Immature natural killer cell (primary cell): ENCODE results near the gene HSPA5. TPM values are rescaled to one million over a fixed set of nuclear protein-coding genes. Genes with fewer than 3 reads are reported as not detected.

Experiments
- DNase-seq, 3 donors: peaks; one replicate each; pipeline ENCODE4 v3.0.0; 2022; ENCODE audit warnings: mixed read lengths in 1 of 3
- H3K27ac Mint-ChIP-seq, 6 donors: one replicate each; pipeline ENCODE4 v1.8.0; 2020; ENCODE audit warnings: mixed read lengths in 6 of 6, mild to moderate bottlenecking in 5 of 6, inconsistent platforms in 4 of 6, moderate library complexity in 3 of 6
- H3K27me3 Mint-ChIP-seq, 3 donors: one replicate each; pipeline ENCODE4 v1.8.0; 2020 to 2021; ENCODE audit warnings: low read depth in 3 of 3, mild to moderate bottlenecking in 3 of 3, mixed read lengths in 3 of 3, moderate library complexity in 3 of 3, inconsistent platforms in 1 of 3
- H3K36me3 Mint-ChIP-seq, 3 donors: one replicate each; pipeline ENCODE4 v1.8.0; 2020; ENCODE audit warnings: mixed read lengths in 3 of 3, inconsistent platforms in 2 of 3, mild to moderate bottlenecking in 2 of 3
- H3K4me1 Mint-ChIP-seq, 2 donors: one replicate each; pipeline ENCODE4 v1.8.0; 2020; ENCODE audit warnings: inconsistent platforms in 2 of 2, mild to moderate bottlenecking in 2 of 2, mixed read lengths in 2 of 2, moderate library complexity in 1 of 2
- H3K4me3 Mint-ChIP-seq, 5 donors: one replicate each; pipeline ENCODE4 v1.8.0; 2020; ENCODE audit warnings: mild to moderate bottlenecking in 5 of 5, mixed read lengths in 5 of 5, inconsistent platforms in 3 of 5, moderate library complexity in 3 of 5
- H3K9me3 Mint-ChIP-seq, 6 donors: one replicate each; pipeline ENCODE4 v1.8.0; 2020; ENCODE audit warnings: mild to moderate bottlenecking in 6 of 6, mixed read lengths in 6 of 6, inconsistent platforms in 4 of 6, moderate library complexity in 3 of 6
- polyA plus RNA-seq, 3 donors: library from polyadenylated mRNA; unstranded; fragments of 300-500 nt; fragmentation: Illumina TruSeq; gene quantifications; one replicate each; pipeline ENCODE4 v1.2.3, GENCODE V29; 2021

The HSPA5 gene
- polyA plus RNA-seq, 3 donors from 2014 or later: 192 to 379 (median 292) TPM

GRCh38 chr9:125261501-125262293, 20.6 kb upstream of the HSPA5 start, which contains the start of gene GAPVD1:
Gene GAPVD1, plus strand, starts transcription at chr9:125261826. Its CDS starts 37,096 bp downstream, at chr9:125298922.
- Mint-ChIP-seq H3K27me3 (peaks cover 7 to 10% (median 9%) of the 10 kb centered on the region in 3 donors), H3K9me3 (no peaks in the 10 kb centered on the region), H3K27ac (peak within 1 kb of the TSS; percentile 91 to 98 (median 96)), H3K36me3 (peaks cover 0 to 4% (median 0%) of the 10 kb centered on the region in 3 donors), H3K4me1 (peaks cover 38 to 56% of the 10 kb centered on the region in 2 donors), H3K4me3 (peak within 1 kb of the TSS; percentile 87 to 99 (median 97))
- DNase-seq: peak; percentile 92 to 93 (median 92)

GRCh38 chr9:125260561-125260960, 19.4 kb upstream of the HSPA5 start:
- H3K9me3 Mint-ChIP-seq: no peaks in the 10 kb centered on the region
- peak overlapping the region; percentile 91 to 98 (median 94) for H3K27ac Mint-ChIP-seq
- peaks cover 0 to 4% (median 0%) of the 10 kb centered on the region in 3 donors for H3K36me3 Mint-ChIP-seq
- DNase-seq: no peak
- H3K4me1 Mint-ChIP-seq: peaks cover 37 to 47% of the 10 kb centered on the region in 2 donors
- peak overlapping the region; percentile 87 to 99 (median 97) for H3K4me3 Mint-ChIP-seq
- peaks cover 7 to 10% (median 9%) of the 10 kb centered on the region in 3 donors for H3K27me3 Mint-ChIP-seq

- H3K4me1 Mint-ChIP-seq: peaks cover 30 to 32% of the 10 kb centered on the region in 2 donors
- H3K27ac Mint-ChIP-seq: no peak overlapping the region
- DNase-seq: no peak
- H3K4me3 Mint-ChIP-seq: no peak overlapping the region
- H3K36me3 Mint-ChIP-seq: peaks cover 0 to 3% (median 0%) of the 10 kb centered on the region in 3 donors
- peaks cover 7 to 11% (median 10%) of the 10 kb centered on the region in 3 donors for H3K27me3 Mint-ChIP-seq
- no peaks in the 10 kb centered on the region for H3K9me3 Mint-ChIP-seq
Observed at GRCh38 chr9:125258832-125259534, 17.8 kb upstream of the HSPA5 start.

GRCh38 chr9:125258160-125258785, 17.1 kb upstream of the HSPA5 start:
- Mint-ChIP-seq H3K4me3 (no peak overlapping the region), H3K4me1 (peaks cover 24 to 26% of the 10 kb centered on the region in 2 donors), H3K27me3 (peaks cover 7 to 11% (median 10%) of the 10 kb centered on the region in 3 donors), H3K9me3 (no peaks in the 10 kb centered on the region), H3K36me3 (no peaks in the 10 kb centered on the region), H3K27ac (no peak overlapping the region)
- no peak for DNase-seq

- no peaks in the 10 kb centered on the region for H3K9me3 Mint-ChIP-seq
- no peak overlapping the region for H3K4me3 Mint-ChIP-seq
- H3K4me1 Mint-ChIP-seq: peaks cover 6 to 8% of the 10 kb centered on the region in 2 donors
- H3K27me3 Mint-ChIP-seq: peaks cover 1 to 3% (median 2%) of the 10 kb centered on the region in 3 donors
- no peaks in the 10 kb centered on the region for H3K36me3 Mint-ChIP-seq
- no peak for DNase-seq
- no peak overlapping the region for H3K27ac Mint-ChIP-seq
Observed at GRCh38 chr9:125255781-125256391, 14.7 kb upstream of the HSPA5 start.

GRCh38 chr9:125254231-125254630, 13.1 kb upstream of the HSPA5 start:
- H3K4me1 Mint-ChIP-seq: no peaks in the 10 kb centered on the region
- H3K4me3 Mint-ChIP-seq: no peak overlapping the region
- H3K36me3 Mint-ChIP-seq: no peaks in the 10 kb centered on the region
- H3K27ac Mint-ChIP-seq: no peak overlapping the region
- DNase-seq: no peak
- peaks cover 0 to 1% (median 0%) of the 10 kb centered on the region in 3 donors for H3K27me3 Mint-ChIP-seq
- no peaks in the 10 kb centered on the region for H3K9me3 Mint-ChIP-seq

GRCh38 chr9:125246261-125246667, 5.1 kb upstream of the HSPA5 start:
- Mint-ChIP-seq H3K27ac (no peak overlapping the region), H3K27me3 (peaks cover 3 to 9% (median 9%) of the 10 kb centered on the region in 3 donors), H3K4me3 (no peak overlapping the region), H3K4me1 (peaks cover 10 to 11% of the 10 kb centered on the region in 2 donors), H3K9me3 (no peaks in the 10 kb centered on the region), H3K36me3 (peaks cover 0 to under 1% (median 0%) of the 10 kb centered on the region in 3 donors)
- DNase-seq: no peak

GRCh38 chr9:125243792-125244260, 2.7 kb upstream of the HSPA5 start:
- H3K27me3 Mint-ChIP-seq: peaks cover 13 to 27% (median 21%) of the 10 kb centered on the region in 3 donors
- H3K4me3 Mint-ChIP-seq: peak overlapping the region in 2 of 5 donors; percentile 18 to 40
- peak overlapping the region in 1 of 6 donors; percentile 62 for H3K27ac Mint-ChIP-seq

GRCh38 chr9:125241863-125242739, 958 bp upstream of the HSPA5 start:
- H3K27me3 Mint-ChIP-seq: peaks cover 18 to 39% (median 21%) of the 10 kb centered on the region in 3 donors
- peaks cover 14 to 33% (median 24%) of the 10 kb centered on the region in 3 donors for H3K36me3 Mint-ChIP-seq
- no peak for DNase-seq
- H3K27ac Mint-ChIP-seq: peak overlapping the region; percentile 98 to 100 (median 100)
- H3K4me3 Mint-ChIP-seq: peak overlapping the region; percentile 93 to 100 (median 99)
- no peaks in the 10 kb centered on the region for H3K9me3 Mint-ChIP-seq
- H3K4me1 Mint-ChIP-seq: peaks cover 41 to 51% of the 10 kb centered on the region in 2 donors

More at GRCh38 chr9:125243792-125244260, 2.7 kb upstream of the HSPA5 start:
- peaks cover 3 to 17% (median 8%) of the 10 kb centered on the region in 3 donors for H3K36me3 Mint-ChIP-seq
- H3K4me1 Mint-ChIP-seq: peaks cover 24 to 34% of the 10 kb centered on the region in 2 donors
- H3K9me3 Mint-ChIP-seq: no peaks in the 10 kb centered on the region
- no peak for DNase-seq

- no peak for DNase-seq
- Mint-ChIP-seq H3K27me3 (peaks cover 21 to 39% (median 22%) of the 10 kb centered on the region in 3 donors), H3K27ac (peak overlapping the region; percentile 98 to 100 (median 100)), H3K4me3 (peak overlapping the region; percentile 93 to 100 (median 99)), H3K36me3 (peaks cover 25 to 48% (median 37%) of the 10 kb centered on the region in 3 donors), H3K9me3 (no peaks in the 10 kb centered on the region), H3K4me1 (peaks cover 56 to 66% of the 10 kb centered on the region in 2 donors)
Observed at GRCh38 chr9:125240649-125240999, 519 bp downstream of the HSPA5 start.

GRCh38 chr9:125239631-125240597, 1.2 kb downstream of the HSPA5 start:
- Mint-ChIP-seq H3K27ac (peak overlapping the region; percentile 98 to 100 (median 100)), H3K9me3 (no peaks in the 10 kb centered on the region), H3K4me3 (peak overlapping the region; percentile 93 to 100 (median 99)), H3K27me3 (peaks cover 21 to 42% (median 27%) of the 10 kb centered on the region in 3 donors), H3K4me1 (peaks cover 63 to 73% of the 10 kb centered on the region in 2 donors), H3K36me3 (peaks cover 25 to 55% (median 41%) of the 10 kb centered on the region in 3 donors)
- DNase-seq: peak in 1 of 3 donors; percentile 5
